Cardiac fibroblast (primary cell): Measurements from ENCODE around the gene ESRRA.

ENCODE experiments used
- DNase-seq, 2 donors: peaks; one replicate each; pipeline versions ENCODE4 v3.0.0 to v3.0.0-alpha.2; 2010; ENCODE audit warnings: low read depth in 2 of 2
- H3K4me3 ChIP-seq, 2 donors: replicated peaks in 1 of 2; 1 replicate in 1 of 2; 2 replicates in 1 of 2; pipeline ENCODE4 v1.5.1; 2011; ENCODE audit warnings: low read depth in 2 of 2, low read length in 2 of 2, mild to moderate bottlenecking in 2 of 2, moderate library complexity in 1 of 2
- TF ChIP-seq, protein P1 (sequence below): IDR thresholded peaks from one replicate; pipeline ENCODE4 v1.5.1; 2011; ENCODE audit warnings: low read depth, mild to moderate bottlenecking, low read length, inconsistent platforms

The ESRRA gene

DNA sequence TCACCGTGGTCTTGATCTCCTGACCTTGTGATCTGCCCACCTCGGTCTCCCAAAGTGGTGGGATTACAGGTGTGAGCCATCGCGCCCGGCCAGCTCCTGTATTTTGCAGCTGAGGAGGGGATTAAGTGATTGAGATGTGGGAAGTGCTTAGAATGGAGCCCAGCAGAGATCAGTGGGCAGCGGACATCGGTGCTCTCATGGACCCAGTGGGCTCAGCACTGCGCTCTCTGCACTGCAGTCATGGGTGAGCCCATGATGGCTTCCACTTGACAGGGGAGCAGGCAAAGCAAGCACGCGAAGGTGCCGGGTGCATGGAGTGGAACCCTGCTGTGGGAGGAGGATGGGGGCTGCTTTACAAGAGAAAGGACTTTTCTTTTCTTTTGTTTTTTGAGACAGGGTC lies 25.6 kb downstream of the ESRRA start:
- TF ChIP-seq, protein P1, sequence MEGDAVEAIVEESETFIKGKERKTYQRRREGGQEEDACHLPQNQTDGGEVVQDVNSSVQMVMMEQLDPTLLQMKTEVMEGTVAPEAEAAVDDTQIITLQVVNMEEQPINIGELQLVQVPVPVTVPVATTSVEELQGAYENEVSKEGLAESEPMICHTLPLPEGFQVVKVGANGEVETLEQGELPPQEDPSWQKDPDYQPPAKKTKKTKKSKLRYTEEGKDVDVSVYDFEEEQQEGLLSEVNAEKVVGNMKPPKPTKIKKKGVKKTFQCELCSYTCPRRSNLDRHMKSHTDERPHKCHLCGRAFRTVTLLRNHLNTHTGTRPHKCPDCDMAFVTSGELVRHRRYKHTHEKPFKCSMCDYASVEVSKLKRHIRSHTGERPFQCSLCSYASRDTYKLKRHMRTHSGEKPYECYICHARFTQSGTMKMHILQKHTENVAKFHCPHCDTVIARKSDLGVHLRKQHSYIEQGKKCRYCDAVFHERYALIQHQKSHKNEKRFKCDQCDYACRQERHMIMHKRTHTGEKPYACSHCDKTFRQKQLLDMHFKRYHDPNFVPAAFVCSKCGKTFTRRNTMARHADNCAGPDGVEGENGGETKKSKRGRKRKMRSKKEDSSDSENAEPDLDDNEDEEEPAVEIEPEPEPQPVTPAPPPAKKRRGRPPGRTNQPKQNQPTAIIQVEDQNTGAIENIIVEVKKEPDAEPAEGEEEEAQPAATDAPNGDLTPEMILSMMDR: no peak
- no peak overlapping the region for H3K4me3 ChIP-seq

DNA sequence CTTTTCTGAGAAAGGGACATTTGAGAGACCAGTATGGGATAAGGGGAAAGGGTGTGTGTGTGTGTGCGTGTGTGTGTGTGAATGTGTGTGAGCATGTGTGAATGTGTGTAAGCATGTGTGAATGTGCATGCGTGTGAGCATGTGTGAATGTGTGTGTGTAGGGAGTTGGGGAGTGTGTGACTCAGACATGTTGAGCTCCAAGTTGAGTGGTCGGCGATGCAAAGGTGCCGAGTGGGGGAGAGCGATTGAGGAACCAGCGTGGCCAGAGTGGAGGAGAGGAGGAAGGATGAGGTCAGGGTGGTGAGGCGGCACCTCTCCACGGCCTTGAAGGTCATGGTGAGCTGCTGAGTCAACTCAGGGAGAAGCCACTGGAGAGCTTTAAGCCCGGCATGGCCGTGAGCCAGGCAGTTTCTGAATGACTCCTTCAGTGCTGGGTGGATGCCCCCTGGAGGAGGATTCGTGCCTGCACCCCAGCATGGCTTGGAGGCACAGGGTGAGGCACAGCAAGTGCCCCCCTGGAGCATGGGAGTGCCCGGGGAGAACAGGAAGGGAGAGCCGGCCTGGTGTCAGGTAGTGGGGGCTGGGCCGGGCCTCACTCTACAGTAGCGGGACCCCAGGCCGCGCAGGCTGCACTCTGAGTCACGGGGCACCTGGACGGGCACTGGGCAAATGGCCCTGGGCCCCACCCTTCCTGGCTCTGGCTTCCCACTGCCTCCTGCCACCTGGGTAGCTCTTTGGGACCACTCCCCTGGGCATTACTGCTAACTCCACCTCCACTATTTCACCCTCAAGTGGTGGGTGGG lies 26.4 kb downstream of the ESRRA start:
- H3K4me3 ChIP-seq: no peak overlapping the region
- TF ChIP-seq, protein P1: peak; percentile 88
- DNase-seq: peak; percentile 89 to 95

More for the DNA sequence above, 25.6 kb downstream of the ESRRA start:
- no peak for DNase-seq

DNA sequence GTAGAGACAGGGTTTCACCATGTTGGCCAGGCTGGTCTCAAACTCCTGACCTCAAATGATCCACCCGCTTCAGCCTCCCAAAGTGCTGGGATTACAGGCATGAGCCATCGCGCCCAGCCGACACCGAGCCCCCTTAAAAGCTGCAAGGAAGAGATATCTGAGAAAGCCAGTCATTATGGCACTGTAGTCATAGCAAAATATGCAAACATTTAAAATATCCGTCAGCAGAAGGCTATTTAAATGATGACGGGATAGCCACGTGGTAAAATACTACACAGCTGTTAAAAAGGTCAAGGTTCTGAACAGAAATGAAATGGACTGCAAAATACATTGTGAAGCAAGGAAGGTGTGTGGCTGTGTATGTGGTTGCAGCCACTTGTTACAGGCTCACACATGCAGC lies 28.2 kb downstream of the ESRRA start:
- no peak for DNase-seq
- no peak overlapping the region for H3K4me3 ChIP-seq
- TF ChIP-seq, protein P1: no peak

GRCh38 chr11:64334764-64335735 lies 29.7 kb downstream of the ESRRA start:
- TF ChIP-seq, protein P1: no peak
- DNase-seq: peak; percentile 75 to 95
- no peak overlapping the region for H3K4me3 ChIP-seq

GRCh38 chr11:64337538-64338249 lies 32.4 kb downstream of the ESRRA start:
- H3K4me3 ChIP-seq: no peak overlapping the region
- TF ChIP-seq, protein P1: no peak
- DNase-seq: no peak

DNA sequence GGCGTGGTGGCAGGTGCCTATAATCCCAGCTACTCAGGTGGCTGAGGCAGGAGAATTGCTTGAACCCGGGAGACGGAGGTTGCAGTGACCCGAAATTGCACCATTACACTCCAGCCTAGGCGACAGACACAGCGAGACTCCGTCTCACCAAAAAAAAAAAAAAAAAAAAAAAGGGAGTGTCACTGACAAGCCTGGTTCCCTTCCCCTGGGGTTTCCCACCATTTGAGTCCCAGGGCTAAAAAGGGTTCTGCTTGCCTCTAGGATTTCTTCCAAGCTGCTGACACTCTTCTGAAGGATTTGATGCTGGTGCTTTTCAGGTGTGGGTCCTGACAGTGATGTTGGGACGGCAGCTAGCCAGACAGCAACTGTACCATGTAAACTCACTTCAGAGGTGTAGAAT lies 33.4 kb downstream of the ESRRA start:
- H3K4me3 ChIP-seq: no peak overlapping the region
- TF ChIP-seq, protein P1: no peak
- no peak for DNase-seq
